Tibial nerve (tissue), 4 donors: Measurements from ENCODE around the gene RTCA.
"Not testable (repeated sequence)": the region's sequence is repeated elsewhere in the genome, so short reads cannot be mapped to it uniquely, and the experiment has no call there.

ENCODE experiments used
- CTCF ChIP-seq, 5 experiments: fragments of 200-600 bp in 3 of 5; fragments of 450-650 bp in 2 of 5; sonication (generic) in 3 of 5; IDR thresholded peaks; one replicate each; pipeline ENCODE4 v1.5.1; 2016 to 2019; ENCODE audit warnings: antibody characterized with exemption in 5 of 5, mild to moderate bottlenecking in 3 of 5, moderate library complexity in 2 of 5
- EP300 ChIP-seq, 2 donors: sonication (generic); formaldehyde crosslinking; IDR thresholded peaks; one replicate each; pipeline ENCODE4 v1.6.1; 2017; ENCODE audit warnings: antibody characterized with exemption in 2 of 2, mild to moderate bottlenecking in 1 of 2

GRCh38 chr1:100258427-100258826, 7.6 kb upstream of the RTCA start:
- not testable (repeated sequence) for TF ChIP-seq CTCF, EP300 (IDR thresholded peaks at IDR 0.05)
